ENCODE results near the gene TMED8.

GRCh38 chr14:77364146-77364545 lies 12.7 kb downstream of the TMED8 start:
- TF ChIP-seq CTCF (IDR thresholded peaks at IDR 0.05), result no peak
- no peak for TF ChIP-seq EZH2phosphoT487 (IDR thresholded peaks at IDR 0.05)
